K562 (cell line): Measurements from ENCODE around the gene ALOX5. TPM values are rescaled to one million over a fixed set of nuclear protein-coding genes. Genes with fewer than 3 reads are reported as not detected.
A peak's percentile ranks its signal among the peaks of the same experiment; 100 is the strongest.

ENCODE experiments used
- ADNP ChIP-seq: fragments of 200-800 bp; sonication (Bioruptor generic); IDR thresholded peaks from 2 replicates; pipeline ENCODE4 v1.6.1; 2016; ENCODE audit warnings: missing genetic modification characterization, missing compliant biosample characterization
- ATF7 ChIP-seq: fragments of 450-650 bp; IDR thresholded peaks from 2 replicates; pipeline ENCODE4 v1.7.1; 2014; ENCODE audit warnings: mild to moderate bottlenecking, moderate library complexity
- CBFA2T3 ChIP-seq: fragments of 450-650 bp; IDR thresholded peaks from 2 replicates; pipeline ENCODE4 v1.6.1; 2017
- CBFB ChIP-seq: sonication (generic); formaldehyde crosslinking; IDR thresholded peaks from 2 replicates; pipeline ENCODE4 v1.4.0; 2020; ENCODE audit warnings: mild to moderate bottlenecking, missing genetic modification reagents
- FOSL1 ChIP-seq: fragments of 200-800 bp; sonication (Bioruptor generic); conservative IDR thresholded peaks from 2 replicates; pipeline ENCODE4 v1.6.1; 2016; ENCODE audit warnings: missing genetic modification characterization, missing compliant biosample characterization
- GABPB2 ChIP-seq: fragments of 250-450 bp; sonication (Bioruptor Pico); conservative IDR thresholded peaks from 2 replicates; pipeline ENCODE4 v1.5.1; 2021; ENCODE audit warnings: mild to moderate bottlenecking
- GATAD2B ChIP-seq: fragments of 450-650 bp; IDR thresholded peaks from 2 replicates; pipeline ENCODE4 v1.6.1; 2017; ENCODE audit warnings: mild to moderate bottlenecking, borderline replicate concordance
- HDAC2 ChIP-seq: fragments of 450-650 bp; IDR thresholded peaks from 2 replicates; pipeline ENCODE4 v1.6.1; 2016; ENCODE audit warnings: mild to moderate bottlenecking
- KLF16 ChIP-seq: IDR thresholded peaks from 2 replicates; pipeline ENCODE4 v1.6.1; 2016; ENCODE audit warnings: antibody characterized with exemption
- MLX ChIP-seq, 2 experiments: fragments of 450-650 bp in 1 of 2; sonication (generic) in 1 of 2; formaldehyde crosslinking; conservative IDR thresholded peaks; 2 replicates each; pipeline versions ENCODE4 v1.4.0 to v1.8.1; 2020 to 2022; ENCODE audit warnings: mild to moderate bottlenecking in 1 of 2, missing genetic modification reagents in 1 of 2
- MTA3 ChIP-seq: fragments of 450-650 bp; formaldehyde crosslinking; IDR thresholded peaks from 2 replicates; pipeline ENCODE4 v1.6.1; 2017; ENCODE audit warnings: mild to moderate bottlenecking, borderline replicate concordance
- RNF2 ChIP-seq: sonication (generic); IDR thresholded peaks from 2 replicates; pipeline ENCODE4 v1.6.1; 2016
- SMARCE1 ChIP-seq: fragments of 450-650 bp; IDR thresholded peaks from 2 replicates; pipeline ENCODE4 v1.7.1; 2016; ENCODE audit warnings: mild to moderate bottlenecking
- SOX6 ChIP-seq: fragments of 450-650 bp; IDR thresholded peaks from 2 replicates; pipeline ENCODE4 v1.6.1; 2014; ENCODE audit warnings: mild to moderate bottlenecking
- TAL1 ChIP-seq: fragments of 450-650 bp; IDR thresholded peaks from 2 replicates; pipeline ENCODE4 v1.6.1; 2016; ENCODE audit warnings: mild to moderate bottlenecking
- TEAD1 ChIP-seq, 2 experiments: fragments of 450-650 bp in 1 of 2; sonication (generic) in 1 of 2; formaldehyde crosslinking; IDR thresholded peaks; 2 replicates each; pipeline versions ENCODE4 v1.4.0 to v1.8.0; 2020 to 2022; ENCODE audit warnings: mild to moderate bottlenecking in 2 of 2, missing genetic modification reagents in 1 of 2
- ZBTB12 ChIP-seq: fragments of 250-450 bp; sonication (Bioruptor Pico); IDR thresholded peaks from 2 replicates; pipeline ENCODE4 v1.4.0; 2020
- ZNF707 ChIP-seq: fragments of 250-450 bp; sonication (Bioruptor Pico); conservative IDR thresholded peaks from 2 replicates; pipeline ENCODE4 v1.8.0; 2022; ENCODE audit warnings: inconsistent platforms, mild to moderate bottlenecking, moderate library complexity
- ZNF766 ChIP-seq: fragments of 200-800 bp; sonication (Bioruptor generic); conservative IDR thresholded peaks from 2 replicates; pipeline ENCODE4 v1.6.1; 2016; ENCODE audit warnings: missing genetic modification characterization, missing compliant biosample characterization
- ZNF780A ChIP-seq: fragments of 250-450 bp; sonication (Bioruptor Pico); IDR thresholded peaks from 2 replicates; pipeline ENCODE4 v1.5.0; 2021; ENCODE audit warnings: mild to moderate bottlenecking
- polyA plus RNA-seq, 8 experiments: library from polyadenylated mRNA; depleted of rRNA in 4 of 8; stranded (reverse) in 5 of 8; unstranded in 3 of 8; fragments of >200 nt; fragmentation: Nextera tagmentation in 2 of 8; fragmentation: Illumina TruSeq in 1 of 8; extraction: Ambion mirVana in 2 of 8; extraction: Trizol in 1 of 8; gene quantifications; 2 replicates each; pipeline versions ENCODE4 v1.2.1 to v1.2.3, GENCODE V29; 2011 to 2014; ENCODE audit warnings: inconsistent platforms in 1 of 8, missing spikeins in 1 of 8
- total RNA-seq, 7 experiments: library from RNA; depleted of rRNA in 6 of 7; stranded (reverse); fragments of >200 nt in 6 of 7; fragmentation: Illumina TruSeq in 2 of 7; extraction: Trizol in 2 of 7; gene quantifications; 2 replicates each; pipeline versions ENCODE4 v1.2.1 to v1.2.3, GENCODE V29; 2011 to 2021; ENCODE audit warnings: low replicate concordance in 1 of 7
- TF ChIP-seq, protein P1 (sequence below): IDR thresholded peaks from 2 replicates; pipeline ENCODE4 v1.6.1; 2012; ENCODE audit warnings: low read depth, low read length, improper control_type of control experiment, borderline replicate concordance
- TF ChIP-seq, protein P2 (sequence below): fragments of 450-650 bp; IDR thresholded peaks from 2 replicates; pipeline ENCODE4 v1.6.1; 2016

Gene ALOX5
- total and polyA plus RNA-seq, 9 of the 15 experiments (the other 6 are each of a cell fraction or from before 2014, with no cell fraction given): 0.10 to 2.4 (median 1.4) TPM

GRCh38 chr10:45407542-45407941 lies 33.5 kb downstream of the ALOX5 start (continued):
- no peak for TF ChIP-seq ZNF707 (CRISPR knock-in tag)
- peak; percentile 70; the same call in 1 of the 2 replicates for TF ChIP-seq ZNF766 (CRISPR knock-in tag)
- peak; percentile 65 for TF ChIP-seq SOX6
- TF ChIP-seq, protein P1, sequence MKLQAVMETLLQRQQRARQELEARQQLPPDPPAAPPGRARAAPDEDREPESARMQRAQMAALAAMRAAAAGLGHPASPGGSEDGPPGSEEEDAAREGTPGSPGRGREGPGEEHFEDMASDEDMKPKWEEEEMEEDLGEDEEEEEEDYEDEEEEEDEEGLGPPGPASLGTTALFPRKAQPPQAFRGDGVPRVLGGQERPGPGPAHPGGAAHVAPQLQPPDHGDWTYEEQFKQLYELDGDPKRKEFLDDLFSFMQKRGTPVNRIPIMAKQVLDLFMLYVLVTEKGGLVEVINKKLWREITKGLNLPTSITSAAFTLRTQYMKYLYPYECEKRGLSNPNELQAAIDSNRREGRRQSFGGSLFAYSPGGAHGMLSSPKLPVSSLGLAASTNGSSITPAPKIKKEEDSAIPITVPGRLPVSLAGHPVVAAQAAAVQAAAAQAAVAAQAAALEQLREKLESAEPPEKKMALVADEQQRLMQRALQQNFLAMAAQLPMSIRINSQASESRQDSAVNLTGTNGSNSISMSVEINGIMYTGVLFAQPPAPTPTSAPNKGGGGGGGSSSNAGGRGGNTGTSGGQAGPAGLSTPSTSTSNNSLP: no peak
- TF ChIP-seq ZBTB12 (CRISPR knock-in tag): no peak
- TF ChIP-seq ZNF780A (CRISPR knock-in tag): no peak
- TF ChIP-seq MTA3: no peak
- no peak for TF ChIP-seq CBFB (CRISPR knock-in tag)
- 0 out of 2 replicates have a peak, but pooled peaks have one; percentile 24 for TF ChIP-seq HDAC2
- peak; percentile 50; the same call in 1 of the 2 replicates for TF ChIP-seq SMARCE1
- TF ChIP-seq GATAD2B: peak; percentile 14; the same call in 1 of the 2 replicates
- no peak for TF ChIP-seq MLX (CRISPR knock-in tag; conservative IDR thresholded peaks at IDR 0.05)
- TF ChIP-seq, protein P2, sequence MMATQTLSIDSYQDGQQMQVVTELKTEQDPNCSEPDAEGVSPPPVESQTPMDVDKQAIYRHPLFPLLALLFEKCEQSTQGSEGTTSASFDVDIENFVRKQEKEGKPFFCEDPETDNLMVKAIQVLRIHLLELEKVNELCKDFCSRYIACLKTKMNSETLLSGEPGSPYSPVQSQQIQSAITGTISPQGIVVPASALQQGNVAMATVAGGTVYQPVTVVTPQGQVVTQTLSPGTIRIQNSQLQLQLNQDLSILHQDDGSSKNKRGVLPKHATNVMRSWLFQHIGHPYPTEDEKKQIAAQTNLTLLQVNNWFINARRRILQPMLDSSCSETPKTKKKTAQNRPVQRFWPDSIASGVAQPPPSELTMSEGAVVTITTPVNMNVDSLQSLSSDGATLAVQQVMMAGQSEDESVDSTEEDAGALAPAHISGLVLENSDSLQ: peak; percentile 33; the same call in 1 of the 2 replicates
- TF ChIP-seq TEAD1 (CRISPR knock-in tag; IDR thresholded peaks at IDR 0.05): peak in 1 of 2 experiments; percentile 56; a peak in 1 of 4 replicates
- peak; percentile 69 for TF ChIP-seq FOSL1 (tag)
- TF ChIP-seq RNF2: peak; percentile 27; the same call in 1 of the 2 replicates
- TF ChIP-seq ADNP: peak; percentile 11; the same call in 1 of the 2 replicates
- TF ChIP-seq GABPB2 (CRISPR knock-in tag): no peak
- peak; percentile 37; the same call in 1 of the 2 replicates for TF ChIP-seq ATF7
- peak; percentile 71 for TF ChIP-seq CBFA2T3
- peak; percentile 54 for TF ChIP-seq TAL1
- peak; percentile 24; the same call in 1 of the 2 replicates for TF ChIP-seq KLF16
